DND-41 (cell line): ENCODE measurements around the gene MAP3K5.

Experiments used
- EZH2 ChIP-seq: IDR thresholded peaks from 3 replicates; pipeline ENCODE4 v1.6.1; 2012; ENCODE audit warnings: borderline replicate concordance, low read depth, mild to moderate bottlenecking, moderate library complexity, low read length, inconsistent platforms; ENCODE audit not compliant: severe bottlenecking
- TF ChIP-seq, protein P1 (sequence below): IDR thresholded peaks from 2 replicates; pipeline ENCODE4 v1.5.1; 2012; ENCODE audit warnings: borderline replicate concordance, low read length, moderate library complexity, mild to moderate bottlenecking; ENCODE audit not compliant: poor library complexity, severe bottlenecking; ENCODE audit errors: extremely low read depth

DNA sequence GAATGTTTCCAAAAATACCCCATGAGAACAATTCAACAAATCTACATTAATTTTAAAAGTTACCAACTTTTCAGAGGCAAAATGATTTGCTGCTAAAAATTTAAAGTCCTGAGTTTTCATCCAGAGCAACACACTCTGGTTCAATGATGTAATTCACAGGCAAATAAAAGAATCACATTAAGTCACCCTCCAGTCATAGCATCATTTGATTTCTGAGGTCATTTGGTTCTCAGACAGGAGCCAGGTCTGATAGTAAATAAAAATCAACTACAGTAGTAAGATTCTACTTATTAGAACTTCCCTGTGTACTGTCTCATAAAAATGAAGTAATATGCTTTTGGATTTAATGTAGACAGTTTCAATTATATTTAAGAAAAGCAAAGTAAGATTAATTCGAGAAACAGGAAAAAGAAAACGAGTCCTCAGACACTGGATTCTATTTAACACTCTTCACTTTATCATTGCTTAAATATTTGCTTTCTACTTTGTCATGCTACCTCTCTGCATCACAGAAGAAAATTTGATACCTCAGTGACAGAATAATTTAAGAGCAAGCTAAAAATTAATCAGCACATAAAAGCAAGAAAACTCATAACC, 267.8 kb downstream of the MAP3K5 start:
- TF ChIP-seq, protein P1, sequence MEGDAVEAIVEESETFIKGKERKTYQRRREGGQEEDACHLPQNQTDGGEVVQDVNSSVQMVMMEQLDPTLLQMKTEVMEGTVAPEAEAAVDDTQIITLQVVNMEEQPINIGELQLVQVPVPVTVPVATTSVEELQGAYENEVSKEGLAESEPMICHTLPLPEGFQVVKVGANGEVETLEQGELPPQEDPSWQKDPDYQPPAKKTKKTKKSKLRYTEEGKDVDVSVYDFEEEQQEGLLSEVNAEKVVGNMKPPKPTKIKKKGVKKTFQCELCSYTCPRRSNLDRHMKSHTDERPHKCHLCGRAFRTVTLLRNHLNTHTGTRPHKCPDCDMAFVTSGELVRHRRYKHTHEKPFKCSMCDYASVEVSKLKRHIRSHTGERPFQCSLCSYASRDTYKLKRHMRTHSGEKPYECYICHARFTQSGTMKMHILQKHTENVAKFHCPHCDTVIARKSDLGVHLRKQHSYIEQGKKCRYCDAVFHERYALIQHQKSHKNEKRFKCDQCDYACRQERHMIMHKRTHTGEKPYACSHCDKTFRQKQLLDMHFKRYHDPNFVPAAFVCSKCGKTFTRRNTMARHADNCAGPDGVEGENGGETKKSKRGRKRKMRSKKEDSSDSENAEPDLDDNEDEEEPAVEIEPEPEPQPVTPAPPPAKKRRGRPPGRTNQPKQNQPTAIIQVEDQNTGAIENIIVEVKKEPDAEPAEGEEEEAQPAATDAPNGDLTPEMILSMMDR, result no peak
- TF ChIP-seq EZH2, result no peak
